GM11168 (cell line): Measurements from ENCODE around the gene CHRNE.
"Not testable (repeated sequence)": the region's sequence is repeated elsewhere in the genome, so short reads cannot be mapped to it uniquely, and the experiment has no call there.

Source experiments
- in situ Hi-C: fragments of 300-500 bp; cut with MboI; formaldehyde crosslinking; loops from one replicate; pipeline ENCODE4 v1.12.0; 2022; ENCODE audit warnings: low sequenced_read_pairs; ENCODE audit not compliant: unreplicated experiment

Gene CHRNE

GRCh38 chr17:4858882-4859260, 44.0 kb downstream of the CHRNE start:
- in situ Hi-C loops: no loop called here

GRCh38 chr17:4858068-4858881, 44.6 kb downstream of the CHRNE start:
- in situ Hi-C loops: no loop called here

- in situ Hi-C loops: not testable (repeated sequence)
Observed at GRCh38 chr17:4857347-4857746, 45.6 kb downstream of the CHRNE start.

GRCh38 chr17:4856937-4857314, 46.0 kb downstream of the CHRNE start:
- in situ Hi-C loops: no loop called here

- in situ Hi-C loops: no loop called here
Observed at GRCh38 chr17:4856271-4856936, 46.5 kb downstream of the CHRNE start.

GRCh38 chr17:4854111-4854681, 48.7 kb downstream of the CHRNE start:
- in situ Hi-C loops: no loop called here

- in situ Hi-C loops: no loop called here
Observed at GRCh38 chr17:4853208-4853671, 49.7 kb downstream of the CHRNE start.

GRCh38 chr17:4852567-4853207, 50.2 kb downstream of the CHRNE start:
- in situ Hi-C loops: no loop called here

GRCh38 chr17:4851084-4851483, 51.8 kb downstream of the CHRNE start:
- in situ Hi-C loops: no loop called here

- in situ Hi-C loops: no loop called here
Observed at GRCh38 chr17:4850246-4850645, 52.7 kb downstream of the CHRNE start.

GRCh38 chr17:4849011-4849536, 53.8 kb downstream of the CHRNE start:
- in situ Hi-C loops: no loop called here
